Measurements from ENCODE around the gene ZSWIM1.

ZSWIM1 gene

DNA sequence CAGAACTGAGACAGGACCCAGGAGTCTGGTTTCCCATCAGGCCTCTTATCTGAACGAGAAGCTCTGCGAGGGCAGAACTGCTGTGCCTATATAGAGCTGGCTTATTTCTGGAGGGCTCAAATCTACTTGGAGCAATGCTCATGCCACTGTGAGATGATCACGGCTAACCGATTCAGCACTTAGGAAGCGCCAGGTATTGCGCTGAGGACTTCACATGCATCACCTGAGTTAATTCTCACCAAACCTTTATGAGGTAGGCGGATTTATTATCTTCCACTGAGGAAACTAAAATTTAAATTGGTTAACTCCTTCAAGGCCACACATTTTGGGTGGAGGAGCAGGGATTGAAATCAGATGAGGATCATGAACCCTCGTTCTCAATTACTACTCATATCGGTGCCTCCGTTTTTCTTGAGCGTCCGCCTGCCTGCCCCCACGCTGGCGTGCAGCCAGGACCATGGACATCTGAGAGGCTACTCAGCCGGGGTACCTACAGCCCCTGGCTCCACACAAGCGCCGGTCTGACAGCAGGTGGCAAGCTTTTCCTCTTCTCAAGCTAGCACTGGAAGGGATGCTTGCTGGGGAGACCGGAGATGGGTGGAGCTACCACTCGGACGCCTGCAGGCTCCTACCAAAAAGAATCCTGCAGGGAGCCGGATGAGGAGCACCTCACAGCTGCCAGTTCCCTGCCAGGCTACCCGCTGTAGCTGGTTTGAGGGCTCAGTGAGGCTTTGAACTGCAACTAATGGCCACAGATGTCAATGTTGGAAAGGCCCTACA is 52.4 kb downstream of the ZSWIM1 start:
- peak; percentile 59 for DNase-seq

GRCh38 chr20:45934046-45934585 is 53.1 kb downstream of the ZSWIM1 start:
- peak; percentile 56 for DNase-seq
